Neural cell (in vitro differentiated cells): ENCODE data around the gene GJB3.
"Not testable (repeated sequence)": the region's sequence is repeated elsewhere in the genome, so short reads cannot be mapped to it uniquely, and the experiment has no call there.

Source experiments
- CTCF ChIP-seq: fragments of 450-650 bp; IDR thresholded peaks from 2 replicates; pipeline ENCODE4 v1.5.1; 2014; ENCODE audit warnings: antibody characterized with exemption, mild to moderate bottlenecking, moderate library complexity; ENCODE audit not compliant: poor library complexity, severe bottlenecking
- EP300 ChIP-seq: fragments of 450-650 bp; conservative IDR thresholded peaks from 2 replicates; pipeline ENCODE4 v1.6.1; 2014; ENCODE audit warnings: antibody characterized with exemption, mild to moderate bottlenecking, moderate library complexity; ENCODE audit not compliant: poor library complexity, severe bottlenecking
- EZH2 ChIP-seq: fragments of 200-600, 300-800 bp; shearing (Covaris generic), sonication (generic); IDR thresholded peaks from 2 replicates; pipeline ENCODE4 v1.6.1; 2014; ENCODE audit warnings: antibody characterized with exemption, low read length, borderline replicate concordance, mild to moderate bottlenecking; ENCODE audit not compliant: insufficient read depth, poor library complexity, severe bottlenecking
- POLR2AphosphoS5 ChIP-seq: IDR thresholded peaks from 2 replicates; pipeline ENCODE4 v1.6.1; 2012
- RAD21 ChIP-seq: fragments of 450-650 bp; conservative IDR thresholded peaks from 2 replicates; pipeline ENCODE4 v1.6.1; 2014; ENCODE audit warnings: antibody characterized with exemption, mild to moderate bottlenecking, moderate library complexity
- SMC3 ChIP-seq: fragments of 450-650 bp; conservative IDR thresholded peaks from 2 replicates; pipeline ENCODE4 v1.6.1; 2014; ENCODE audit warnings: antibody characterized with exemption, mild to moderate bottlenecking, moderate library complexity; ENCODE audit not compliant: poor library complexity
- TF ChIP-seq, protein P1 (sequence below): IDR thresholded peaks from 2 replicates; pipeline ENCODE4 v1.6.1; 2012; ENCODE audit warnings: borderline replicate concordance

GRCh38 chr1:34818862-34819261 is 37.8 kb downstream of the GJB3 start:
- not testable (repeated sequence) for TF ChIP-seq CTCF, POLR2AphosphoS5, EP300, SMC3, RAD21, EZH2
- TF ChIP-seq, protein P1, sequence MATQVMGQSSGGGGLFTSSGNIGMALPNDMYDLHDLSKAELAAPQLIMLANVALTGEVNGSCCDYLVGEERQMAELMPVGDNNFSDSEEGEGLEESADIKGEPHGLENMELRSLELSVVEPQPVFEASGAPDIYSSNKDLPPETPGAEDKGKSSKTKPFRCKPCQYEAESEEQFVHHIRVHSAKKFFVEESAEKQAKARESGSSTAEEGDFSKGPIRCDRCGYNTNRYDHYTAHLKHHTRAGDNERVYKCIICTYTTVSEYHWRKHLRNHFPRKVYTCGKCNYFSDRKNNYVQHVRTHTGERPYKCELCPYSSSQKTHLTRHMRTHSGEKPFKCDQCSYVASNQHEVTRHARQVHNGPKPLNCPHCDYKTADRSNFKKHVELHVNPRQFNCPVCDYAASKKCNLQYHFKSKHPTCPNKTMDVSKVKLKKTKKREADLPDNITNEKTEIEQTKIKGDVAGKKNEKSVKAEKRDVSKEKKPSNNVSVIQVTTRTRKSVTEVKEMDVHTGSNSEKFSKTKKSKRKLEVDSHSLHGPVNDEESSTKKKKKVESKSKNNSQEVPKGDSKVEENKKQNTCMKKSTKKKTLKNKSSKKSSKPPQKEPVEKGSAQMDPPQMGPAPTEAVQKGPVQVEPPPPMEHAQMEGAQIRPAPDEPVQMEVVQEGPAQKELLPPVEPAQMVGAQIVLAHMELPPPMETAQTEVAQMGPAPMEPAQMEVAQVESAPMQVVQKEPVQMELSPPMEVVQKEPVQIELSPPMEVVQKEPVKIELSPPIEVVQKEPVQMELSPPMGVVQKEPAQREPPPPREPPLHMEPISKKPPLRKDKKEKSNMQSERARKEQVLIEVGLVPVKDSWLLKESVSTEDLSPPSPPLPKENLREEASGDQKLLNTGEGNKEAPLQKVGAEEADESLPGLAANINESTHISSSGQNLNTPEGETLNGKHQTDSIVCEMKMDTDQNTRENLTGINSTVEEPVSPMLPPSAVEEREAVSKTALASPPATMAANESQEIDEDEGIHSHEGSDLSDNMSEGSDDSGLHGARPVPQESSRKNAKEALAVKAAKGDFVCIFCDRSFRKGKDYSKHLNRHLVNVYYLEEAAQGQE: not testable (repeated sequence)
